Inferior parietal cortex (tissue), 1 donor: ENCODE measurements around the gene GALNTL6.
A peak's percentile ranks its signal among the peaks of the same experiment; 100 is the strongest.

Source experiments
- DNase-seq: peaks from one replicate; pipeline ENCODE4 v3.0.0-alpha.2; 2016; ENCODE audit errors: extremely low spot score

GALNTL6 gene

DNA sequence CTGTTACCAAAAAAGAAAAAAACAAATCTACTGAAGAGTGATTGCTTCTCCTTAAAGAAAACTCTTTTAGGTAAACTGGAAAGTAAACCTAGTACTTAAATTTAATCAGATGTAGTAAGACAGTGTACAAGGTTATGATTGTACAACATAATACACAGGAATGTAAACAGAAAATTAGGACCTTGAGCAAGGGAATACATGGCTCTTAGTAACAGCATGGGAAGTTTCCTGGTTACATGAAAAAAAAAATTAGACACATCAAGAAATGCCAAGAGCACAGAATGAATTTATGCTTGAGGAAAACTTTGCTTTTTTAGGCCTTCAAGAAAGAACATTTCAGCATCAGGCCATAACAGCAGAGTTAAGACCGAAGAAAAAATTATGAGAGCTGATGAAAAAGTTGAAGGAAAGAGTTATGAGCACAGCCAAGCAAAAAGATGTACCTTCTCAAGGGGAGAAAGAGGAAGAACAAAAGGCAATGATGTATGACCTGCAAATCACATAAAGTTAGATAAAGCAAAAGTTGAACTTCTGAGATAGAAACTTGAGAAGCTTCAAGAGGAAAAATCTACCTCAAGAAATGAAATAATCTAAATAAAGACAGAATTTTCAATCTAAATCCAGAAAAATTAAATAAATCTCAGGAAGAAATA lies 311.6 kb downstream of the GALNTL6 start:
- no peak for DNase-seq

DNA sequence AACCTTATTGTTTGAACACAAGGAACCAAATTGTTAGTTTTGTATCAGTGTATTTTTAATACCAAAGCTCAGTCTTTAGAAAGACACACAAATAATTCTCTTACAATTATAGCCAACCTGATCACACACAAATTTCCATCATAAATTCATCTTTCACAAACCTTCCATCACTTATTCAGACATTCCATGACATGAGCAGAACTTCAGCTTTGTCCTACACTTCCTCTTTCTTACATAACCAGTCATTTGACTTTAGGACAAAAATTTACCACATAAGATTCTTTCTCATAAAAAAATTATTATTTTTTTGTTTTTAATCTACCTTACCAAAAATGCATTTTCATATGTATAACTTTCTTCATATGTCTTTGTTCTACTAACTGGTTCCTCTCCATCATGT lies 312.2 kb downstream of the GALNTL6 start:
- no peak for DNase-seq

DNA sequence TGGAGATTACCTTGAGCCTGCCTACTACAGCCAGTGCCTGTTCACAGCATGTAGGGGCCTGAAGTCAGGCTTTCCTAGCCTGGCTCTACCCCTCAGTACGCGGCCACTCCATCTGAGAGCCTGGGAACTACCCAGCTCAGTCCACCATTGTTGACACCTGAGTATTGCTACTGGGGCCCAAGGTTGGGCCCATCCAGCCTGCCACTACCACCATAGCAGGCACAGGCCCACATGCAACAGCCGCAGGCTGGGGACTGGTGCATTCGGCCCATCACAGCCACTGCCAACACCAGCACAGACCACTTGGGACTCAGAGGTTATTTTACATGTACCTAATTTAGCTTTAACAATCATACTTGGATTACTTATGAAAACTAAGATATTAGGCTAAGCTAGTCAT lies 314.0 kb downstream of the GALNTL6 start:
- DNase-seq = no peak

DNA sequence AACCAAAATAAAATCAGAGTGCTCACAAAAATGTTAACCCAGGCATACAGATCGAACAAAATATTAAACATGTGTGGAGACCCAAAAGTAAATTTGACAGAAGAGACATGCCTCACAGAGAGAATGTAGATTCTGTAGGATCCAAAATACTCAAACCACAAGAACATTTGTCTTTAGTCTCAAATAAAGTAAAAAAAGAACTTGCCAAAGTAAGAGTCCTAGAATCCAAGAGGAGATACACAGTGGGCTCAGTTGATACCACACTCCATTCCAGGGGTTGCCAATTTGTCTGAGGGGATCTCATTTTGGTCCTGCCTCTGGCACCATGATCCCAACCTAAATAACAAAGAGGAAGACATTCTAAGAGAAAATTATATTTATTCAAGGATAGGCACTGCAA lies 316.4 kb downstream of the GALNTL6 start:
- DNase-seq = no peak

DNA sequence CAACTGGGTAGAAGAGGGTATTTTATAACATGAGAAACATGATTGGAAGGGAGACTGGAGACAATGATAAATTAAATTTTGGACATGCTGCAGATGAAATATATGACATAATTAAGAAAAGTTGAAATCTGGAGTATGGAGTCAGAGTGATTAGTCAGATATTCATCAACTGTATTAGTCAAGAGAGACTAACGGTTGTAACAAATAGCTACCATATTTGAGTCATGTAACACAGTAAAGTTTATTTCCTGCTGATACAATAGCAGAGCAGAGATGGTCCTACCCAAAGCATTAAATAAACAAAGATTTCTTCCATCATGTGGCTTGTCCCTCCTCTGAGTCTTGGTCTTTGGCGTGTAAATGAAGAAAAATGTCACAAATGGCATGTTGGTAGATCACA lies 321.3 kb downstream of the GALNTL6 start:
- no peak for DNase-seq

DNA sequence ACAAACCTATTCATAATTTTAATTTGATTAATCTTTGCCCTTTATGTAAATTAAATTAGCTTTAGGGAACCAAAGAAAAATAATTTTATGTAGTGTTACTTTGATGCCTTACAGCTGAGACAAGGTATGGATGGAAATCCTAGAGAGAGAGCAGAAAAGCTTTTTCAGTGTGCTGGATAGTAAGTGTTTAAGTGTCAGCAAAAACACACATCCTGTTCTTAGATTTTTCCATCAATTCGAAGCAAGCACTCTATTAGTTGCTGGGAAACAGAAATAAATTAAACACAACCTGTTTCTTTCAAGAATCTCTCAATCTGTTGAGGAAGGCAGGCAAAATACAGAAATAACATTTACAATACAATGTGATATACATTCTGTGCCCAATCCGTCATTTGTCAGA lies 327.8 kb downstream of the GALNTL6 start:
- no peak for DNase-seq

DNA sequence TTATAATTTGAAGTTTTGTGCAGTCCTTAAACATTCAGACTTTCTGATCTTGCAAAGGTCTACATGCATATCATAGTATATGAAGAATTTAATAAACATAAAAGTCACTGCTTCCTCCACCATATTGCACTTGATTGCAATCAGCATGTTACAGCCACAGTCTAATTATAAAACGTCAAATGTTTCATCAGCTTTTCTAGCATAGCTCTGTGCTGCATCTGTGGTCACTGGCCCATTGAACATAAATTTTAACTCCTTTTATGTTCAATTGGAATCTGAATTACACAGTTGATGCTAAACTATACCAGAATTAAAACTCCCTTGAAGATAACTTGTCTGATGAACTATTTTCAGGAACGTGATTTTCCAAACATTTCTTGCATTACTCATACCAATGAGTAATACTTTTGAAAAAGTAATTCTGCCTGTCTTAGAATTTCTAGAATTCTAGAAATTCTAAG lies 329.1 kb downstream of the GALNTL6 start:
- no peak for DNase-seq

DNA sequence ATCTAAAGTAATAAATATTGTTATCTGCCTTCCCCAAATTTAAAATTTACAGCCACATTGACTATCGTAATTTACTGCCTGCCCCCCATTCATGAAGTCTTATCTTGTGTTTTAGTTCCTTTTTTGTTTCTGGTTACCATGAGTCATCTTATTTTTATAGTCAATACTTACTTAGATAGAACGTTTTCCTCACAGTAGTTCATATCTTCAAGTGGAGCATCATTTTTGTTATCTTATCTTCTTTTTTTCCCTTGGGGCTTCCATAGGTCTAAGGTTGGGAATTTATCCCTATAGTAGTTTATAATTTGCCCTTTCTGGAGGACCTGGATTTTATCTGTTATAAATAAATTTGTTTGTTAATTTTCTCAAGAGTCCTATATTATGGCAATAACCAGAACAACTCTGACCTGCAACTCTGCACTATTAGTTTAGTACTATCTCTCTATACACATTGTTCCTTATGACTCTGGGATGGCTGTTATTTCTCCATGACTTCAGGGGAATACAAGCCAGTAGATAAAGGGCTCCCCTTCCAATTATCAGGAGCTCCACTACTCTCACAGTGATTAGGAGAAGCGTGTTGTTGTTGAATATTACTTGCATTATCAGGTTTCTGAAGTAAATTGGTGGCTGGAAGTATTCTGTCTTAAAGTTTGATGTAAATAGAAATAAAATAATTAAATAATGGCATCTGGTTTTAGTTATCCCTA lies 330.6 kb downstream of the GALNTL6 start:
- DNase-seq = no peak

DNA sequence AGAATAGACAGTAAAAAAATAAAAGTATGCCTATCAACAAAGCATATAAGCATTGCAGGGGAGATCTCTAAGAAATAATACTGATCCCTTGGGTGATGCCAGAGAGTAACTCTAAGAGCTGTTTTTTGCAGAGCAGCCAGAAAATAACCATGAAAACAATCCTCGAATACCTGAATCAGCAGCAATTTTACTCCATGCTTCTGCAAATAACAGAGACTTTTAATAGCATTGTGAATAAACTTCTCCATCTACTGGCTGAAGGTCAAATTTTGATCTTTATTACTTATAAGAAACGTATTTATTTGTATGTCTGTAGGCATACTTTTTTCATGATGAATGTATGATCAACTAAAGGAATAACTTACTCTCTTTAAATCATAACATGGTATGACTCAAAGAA lies 334.5 kb downstream of the GALNTL6 start:
- DNase-seq = no peak

DNA sequence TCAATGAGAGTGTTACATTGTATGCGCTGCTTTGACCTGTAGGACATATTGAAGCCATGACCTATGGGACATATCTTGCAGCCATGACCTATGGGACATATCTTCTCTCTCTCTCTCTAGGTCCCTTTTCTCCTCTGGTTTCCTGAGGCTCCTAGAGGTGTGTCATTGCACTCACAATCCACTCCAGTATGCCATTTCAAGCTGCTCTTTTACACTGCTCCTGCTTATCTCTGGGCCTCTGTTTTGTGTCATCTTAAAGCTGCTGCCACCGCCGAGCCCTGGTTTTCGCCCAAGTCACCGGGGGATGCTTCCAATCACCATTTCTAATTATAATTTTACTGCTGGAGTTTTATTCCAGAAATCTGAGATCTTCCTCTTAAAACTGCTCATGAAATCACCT lies 336.1 kb downstream of the GALNTL6 start:
- DNase-seq = no peak

DNA sequence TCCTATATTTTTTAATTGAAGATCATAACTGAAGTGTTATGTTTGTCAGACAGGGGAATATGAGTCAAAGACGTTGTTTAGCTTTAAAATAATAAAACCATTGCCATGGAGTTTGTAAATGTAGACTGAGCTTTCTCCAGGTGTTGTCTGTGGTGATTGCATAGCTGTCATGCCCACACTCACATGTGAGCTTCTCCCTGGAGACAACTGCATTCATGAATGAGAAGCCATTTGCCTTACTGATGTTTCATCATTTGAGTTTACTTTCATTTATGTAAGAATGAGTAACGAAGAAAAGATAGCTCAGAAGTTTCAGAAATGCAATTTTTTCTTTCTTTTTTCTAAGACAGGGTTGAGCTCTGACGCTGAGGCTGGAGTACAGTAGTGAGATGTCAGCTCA lies 339.1 kb downstream of the GALNTL6 start:
- no peak for DNase-seq

DNA sequence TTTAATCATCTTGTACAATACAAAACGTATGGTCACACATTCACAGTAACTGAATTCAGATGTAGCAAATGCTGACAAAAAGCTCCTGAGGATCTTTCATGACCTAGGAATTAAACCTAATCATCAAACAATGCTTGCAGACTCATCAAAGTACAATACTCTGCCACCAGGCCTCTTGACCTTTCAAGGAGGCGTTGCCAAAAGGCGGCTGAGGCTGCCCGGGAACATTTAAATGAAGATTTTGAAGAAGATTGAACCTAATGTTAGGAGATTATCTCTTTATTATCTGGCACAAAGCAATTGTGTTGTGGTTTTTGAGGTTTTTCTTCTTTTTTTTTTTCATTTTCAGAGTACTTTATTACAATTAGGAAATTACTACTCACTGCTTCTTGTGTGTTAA lies 340.5 kb downstream of the GALNTL6 start:
- DNase-seq = no peak

DNA sequence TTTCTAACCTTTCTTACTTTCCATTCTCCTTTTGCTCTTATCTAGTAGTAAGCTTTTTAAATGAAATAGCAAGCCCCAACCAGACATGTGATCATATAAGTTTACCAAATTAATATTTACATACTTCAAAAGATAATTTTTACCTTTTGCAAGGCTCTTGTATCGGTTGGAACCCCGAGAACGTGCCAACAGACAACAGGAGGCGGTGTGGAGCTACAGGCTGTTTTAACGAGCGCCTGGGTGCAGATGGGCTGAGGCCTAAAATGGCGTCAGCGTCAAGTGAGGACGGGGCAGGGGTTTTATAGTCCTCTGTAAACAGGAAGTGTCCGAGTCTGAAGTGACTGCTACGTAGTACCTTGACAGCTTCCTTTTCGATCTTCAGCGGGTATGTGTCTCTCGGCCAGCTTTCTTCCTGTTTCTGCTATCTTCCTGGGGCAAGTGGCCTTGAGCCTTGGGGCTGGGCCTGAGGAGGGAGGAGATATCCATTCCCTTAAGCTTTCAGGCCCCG lies 342.7 kb downstream of the GALNTL6 start:
- peak; percentile 30 for DNase-seq

DNA sequence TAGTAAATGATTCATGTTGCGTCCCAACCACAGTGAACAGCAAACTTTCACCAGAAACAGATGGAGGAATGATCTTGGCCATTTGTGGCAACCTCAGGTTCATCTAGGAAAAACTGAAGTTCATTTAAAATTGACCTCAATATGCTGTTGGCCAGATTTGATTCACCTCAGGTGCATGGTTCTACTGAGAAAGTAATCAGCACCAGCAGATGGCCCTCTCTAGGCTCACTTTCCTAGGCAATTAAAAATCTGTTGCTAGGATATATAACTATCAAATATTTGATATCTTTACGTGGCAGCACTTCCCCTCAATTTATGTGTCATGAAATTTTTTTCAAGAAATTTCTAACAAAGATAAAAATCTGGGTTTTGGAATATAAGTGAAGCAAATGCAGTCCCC lies 344.7 kb downstream of the GALNTL6 start:
- DNase-seq = no peak

DNA sequence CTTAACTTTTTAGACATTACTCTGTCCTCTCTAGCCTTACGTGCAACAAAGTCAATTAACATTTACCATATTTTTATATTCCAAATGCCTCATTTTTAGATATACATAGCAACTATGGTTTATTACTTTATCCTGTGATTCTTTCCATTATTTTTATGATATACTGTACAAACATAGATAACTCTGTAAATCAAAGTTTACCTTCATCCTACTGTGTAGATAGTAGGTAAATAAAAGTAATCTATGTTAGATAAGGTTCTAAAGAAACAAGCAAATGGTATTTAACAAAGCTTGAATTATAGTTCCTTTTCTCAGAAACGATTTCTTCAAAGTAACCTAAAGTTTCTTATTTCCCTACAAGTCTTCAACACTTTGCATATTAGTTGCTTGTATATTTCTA lies 350.0 kb downstream of the GALNTL6 start:
- no peak for DNase-seq

DNA sequence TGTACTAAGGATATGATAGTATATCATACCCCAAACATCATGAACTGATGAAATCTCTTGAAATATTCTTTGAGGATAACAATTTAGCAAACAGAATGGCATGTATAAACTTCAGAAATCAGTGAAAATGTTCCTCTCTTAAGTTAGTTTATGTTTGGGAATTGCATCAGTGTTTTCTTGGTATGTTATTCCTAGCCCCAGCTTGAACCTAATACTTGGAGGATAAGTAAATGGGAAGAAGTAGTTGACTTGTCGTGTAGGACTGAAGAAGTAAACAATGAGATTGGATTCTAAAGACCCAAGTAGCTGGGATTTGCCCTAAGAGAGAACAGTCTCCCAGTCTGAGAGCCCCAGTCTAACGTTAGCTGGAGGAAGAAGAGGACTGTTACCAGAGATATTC lies 355.7 kb downstream of the GALNTL6 start:
- no peak for DNase-seq

DNA sequence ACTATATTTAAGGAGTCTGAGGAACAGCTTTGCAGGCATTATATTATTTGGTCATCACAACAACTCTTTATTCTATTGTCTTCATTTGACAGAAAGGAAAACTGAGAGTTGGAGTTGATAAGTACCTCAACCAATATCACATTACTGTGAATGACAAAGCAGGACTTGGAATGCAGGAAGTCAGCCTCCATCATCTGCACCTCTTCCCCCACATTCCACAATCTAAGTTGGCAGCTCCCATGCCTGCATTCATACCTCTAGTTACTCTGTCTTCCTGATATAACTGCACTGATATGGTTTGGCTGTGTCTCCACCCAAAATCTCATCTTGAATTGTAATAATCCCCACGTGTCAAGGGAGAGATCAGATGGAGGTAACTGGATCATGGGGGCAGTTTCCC lies 356.7 kb downstream of the GALNTL6 start:
- no peak for DNase-seq

DNA sequence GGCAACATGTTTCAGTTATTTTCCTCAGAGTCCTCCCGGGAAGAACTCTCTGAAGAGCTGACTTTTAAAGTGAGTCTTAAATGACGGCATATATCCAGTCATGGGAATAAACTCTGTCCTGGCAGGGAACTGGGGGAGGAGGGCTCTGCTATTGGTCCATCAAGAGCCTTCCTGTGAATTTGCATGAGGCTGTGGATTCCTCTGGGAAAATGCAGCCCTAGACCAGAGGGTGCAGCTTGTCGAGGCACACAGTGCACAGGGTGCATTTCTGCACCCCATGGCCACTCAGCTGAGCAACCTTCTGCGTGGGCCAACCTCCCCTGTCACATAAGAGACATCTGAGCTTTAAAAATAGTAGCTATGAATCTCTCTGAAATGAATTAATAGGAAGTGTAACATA lies 360.0 kb downstream of the GALNTL6 start:
- DNase-seq = no peak

DNA sequence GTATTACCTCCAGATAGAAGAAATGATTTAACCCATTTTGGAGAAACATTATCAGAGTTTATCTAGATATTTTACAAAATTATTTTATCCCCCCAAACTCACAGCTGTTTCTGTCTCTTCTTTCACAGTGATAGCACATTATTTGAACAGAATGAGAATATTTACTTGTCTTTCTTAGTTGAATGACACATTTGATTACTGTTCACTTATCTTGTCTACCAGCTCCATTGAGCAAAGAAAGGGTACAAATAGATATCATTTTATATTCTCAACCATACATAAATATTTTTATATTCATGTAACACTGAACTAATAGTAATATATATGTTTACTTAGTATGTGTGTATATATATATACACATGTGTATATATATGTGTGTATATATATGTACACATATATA lies 364.2 kb downstream of the GALNTL6 start:
- no peak for DNase-seq

DNA sequence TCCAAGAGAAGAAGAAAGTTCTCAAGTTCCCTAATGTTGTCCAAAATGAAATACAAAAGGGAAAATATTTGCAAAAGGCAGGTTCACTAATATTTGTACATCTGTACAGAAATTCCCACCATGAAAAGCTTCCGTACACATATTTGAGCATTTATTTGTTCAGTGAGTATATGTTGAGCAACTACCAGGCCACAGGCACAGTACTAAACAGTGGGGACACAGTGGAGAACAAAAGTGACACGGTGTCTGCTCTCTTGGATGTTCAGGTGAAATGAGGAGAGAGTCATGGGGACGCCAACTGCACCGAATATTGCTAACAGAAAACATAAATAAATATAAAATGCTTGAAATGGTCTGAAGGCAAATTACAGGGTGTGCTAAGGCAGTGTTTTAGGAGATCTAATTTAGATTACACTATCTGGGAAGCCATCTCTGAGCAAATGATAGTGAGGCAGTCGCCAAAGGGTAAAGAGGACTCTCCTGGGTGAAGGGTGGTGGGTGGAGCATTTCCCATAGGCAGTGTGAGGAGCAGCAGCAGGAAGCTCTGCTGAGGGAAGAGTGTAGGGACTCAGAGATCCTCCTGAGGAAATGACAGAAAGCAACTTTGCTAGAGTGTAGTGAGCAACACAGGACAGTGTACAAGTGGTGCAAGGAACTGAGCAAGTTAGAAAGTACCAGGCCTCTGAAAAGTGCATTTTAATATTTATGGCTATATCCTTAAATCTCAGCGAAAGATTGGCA lies 375.2 kb downstream of the GALNTL6 start:
- no peak for DNase-seq

DNA sequence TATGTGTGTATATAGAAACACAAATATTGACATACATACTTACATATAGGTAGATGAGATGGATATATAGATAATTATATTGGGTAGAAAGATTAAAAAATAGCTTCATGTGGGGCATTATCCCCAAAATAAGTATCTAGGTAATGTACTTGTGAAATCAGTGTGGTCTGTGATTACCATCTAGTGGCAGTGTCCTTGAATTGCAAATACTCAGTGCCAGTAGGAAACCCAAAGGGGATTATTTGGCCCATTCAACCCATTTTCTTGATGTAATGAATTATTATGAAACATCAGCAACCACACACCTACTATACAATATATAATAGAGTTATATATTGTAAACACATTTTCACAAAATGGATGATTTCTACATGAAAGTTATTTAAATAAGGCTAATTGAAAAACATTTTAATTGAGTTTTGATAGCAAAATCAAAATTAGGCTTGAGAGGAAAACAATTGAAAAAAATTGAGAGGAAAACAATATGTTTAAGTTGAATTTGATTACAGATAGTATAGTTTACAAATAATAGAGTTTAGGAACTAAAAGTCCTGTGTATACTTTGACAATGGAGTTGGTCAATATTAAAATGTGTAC lies 389.4 kb downstream of the GALNTL6 start:
- DNase-seq = peak; percentile 47

DNA sequence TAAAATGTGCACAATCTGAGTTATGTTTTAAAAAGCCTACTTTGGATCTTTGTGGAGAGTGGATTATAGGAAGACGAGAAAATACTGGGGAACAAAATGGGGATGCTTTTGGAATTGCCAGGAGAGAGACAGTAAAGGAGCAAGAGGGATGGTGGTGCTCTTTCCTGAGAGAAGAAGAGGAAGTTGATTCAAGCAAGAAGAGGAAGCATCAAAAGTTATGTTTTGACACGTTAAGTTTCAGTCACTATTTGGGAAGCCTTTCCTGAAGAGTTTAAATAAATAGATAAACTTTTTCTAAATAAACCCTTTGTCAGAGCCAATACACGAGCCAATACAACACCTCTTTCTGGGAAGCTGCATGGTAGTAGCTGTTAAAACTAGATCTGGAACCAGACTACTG lies 394.1 kb downstream of the GALNTL6 start:
- no peak for DNase-seq
